GM19395 (cell line): Measurements from ENCODE around the gene OSBPL10.
"Not testable (repeated sequence)": the region's sequence is repeated elsewhere in the genome, so short reads cannot be mapped to it uniquely, and the experiment has no call there.

Experiments used
- ATAC-seq: cut with Tn5 transposase; IDR thresholded peaks from one replicate; pipeline ENCODE4 v1.9.1; 2021; ENCODE audit warnings: mild to moderate bottlenecking, moderate library complexity; ENCODE audit not compliant: unreplicated experiment

Gene OSBPL10

DNA sequence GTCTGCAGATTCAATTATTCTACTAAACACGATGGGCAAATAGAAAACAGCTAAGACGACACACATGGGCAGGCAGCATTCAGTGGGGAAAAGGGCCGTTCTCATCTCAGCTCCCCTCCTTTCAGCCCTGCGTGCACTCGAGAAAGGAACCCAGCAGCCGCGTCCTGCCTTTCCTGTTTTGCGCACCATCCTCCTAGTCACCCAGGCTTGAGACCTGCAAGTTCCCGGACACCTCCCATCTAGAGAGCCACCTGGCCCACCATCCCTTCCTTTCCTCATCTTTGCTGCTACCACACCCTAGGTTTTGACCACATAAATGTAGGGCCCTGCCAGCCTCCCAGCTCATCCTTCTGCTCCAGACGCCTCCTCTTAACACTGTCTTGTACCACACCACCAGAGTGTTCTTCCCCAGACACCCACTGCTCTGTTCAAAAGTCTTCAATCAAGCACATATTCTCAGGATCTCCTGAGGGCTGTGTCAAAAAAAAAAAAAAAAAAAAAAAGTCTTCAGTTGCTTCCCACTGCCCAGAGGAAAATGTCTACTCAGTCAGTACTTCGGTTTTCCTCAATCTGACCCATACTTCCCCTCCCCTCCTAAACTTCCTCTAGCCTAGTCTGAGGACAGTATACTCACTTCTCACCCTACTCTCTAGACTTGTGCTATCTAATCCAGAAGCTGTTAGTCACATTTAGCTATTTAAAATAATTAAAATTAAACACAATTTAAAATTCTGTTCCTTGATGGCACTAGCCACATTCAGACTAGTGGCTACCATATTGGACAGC, 266.4 kb downstream of the OSBPL10 start:
- ATAC-seq, result no peak

GRCh38 chr3:31713816-31714215, 267.2 kb downstream of the OSBPL10 start:
- no peak for ATAC-seq

- no peak for ATAC-seq
Measured at GRCh38 chr3:31710123-31710803, 270.8 kb downstream of the OSBPL10 start.

DNA sequence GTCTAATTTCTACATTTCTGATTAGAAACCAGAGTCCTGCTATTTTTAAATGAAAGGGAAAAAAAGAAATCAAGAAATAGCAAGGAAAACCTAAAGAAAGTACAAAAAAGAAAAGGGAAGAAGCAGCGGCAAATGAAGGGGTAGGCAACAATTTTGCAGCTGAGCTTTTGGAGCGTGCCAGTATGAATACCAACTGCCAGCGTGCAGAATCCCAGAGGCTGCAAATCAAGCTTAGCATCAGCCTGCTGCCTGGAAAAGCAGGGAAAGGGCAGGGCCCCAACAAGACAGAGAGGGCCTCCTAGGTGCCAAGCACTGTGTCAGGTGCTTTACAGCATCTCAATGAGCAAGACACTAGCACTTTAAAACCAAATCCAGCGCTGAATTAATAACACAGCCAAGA, 271.5 kb downstream of the OSBPL10 start:
- no peak for ATAC-seq

GRCh38 chr3:31709005-31709404, 272.1 kb downstream of the OSBPL10 start:
- ATAC-seq, result no peak

- ATAC-seq, result no peak
Measured at GRCh38 chr3:31707286-31707685, 273.8 kb downstream of the OSBPL10 start.

- no peak for ATAC-seq
Measured at GRCh38 chr3:31705736-31706135, 275.3 kb downstream of the OSBPL10 start.

GRCh38 chr3:31704591-31705179, 276.4 kb downstream of the OSBPL10 start:
- no peak for ATAC-seq

DNA sequence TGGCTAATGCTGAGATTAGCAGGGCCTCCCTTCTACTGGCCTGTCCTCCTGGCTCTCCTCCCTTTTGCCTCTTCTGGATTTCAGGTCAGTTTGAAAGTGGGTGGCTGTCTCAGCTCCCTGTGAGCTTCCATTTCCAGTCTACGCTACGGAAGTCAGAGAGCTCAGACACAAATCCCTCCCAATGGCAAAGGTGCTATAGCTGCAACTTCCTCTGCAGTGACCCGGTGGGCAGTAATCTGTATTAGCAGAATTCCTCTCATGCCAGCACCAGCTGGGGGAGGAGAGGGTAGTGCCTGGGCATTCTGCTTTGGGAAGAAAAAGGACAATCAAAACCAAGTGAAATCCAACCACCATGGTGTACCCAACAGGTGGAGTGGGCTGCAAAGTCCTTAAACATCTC, 276.9 kb downstream of the OSBPL10 start:
- no peak for ATAC-seq

GRCh38 chr3:31701286-31701685, 279.8 kb downstream of the OSBPL10 start:
- ATAC-seq, result no peak

GRCh38 chr3:31699309-31699953, 281.6 kb downstream of the OSBPL10 start:
- ATAC-seq, result no peak

- no peak for ATAC-seq
Measured at GRCh38 chr3:31696815-31697548, 284.1 kb downstream of the OSBPL10 start.

- no peak for ATAC-seq
Measured at GRCh38 chr3:31696009-31696297, 285.1 kb downstream of the OSBPL10 start.

- no peak for ATAC-seq
Measured at GRCh38 chr3:31695280-31696008, 285.6 kb downstream of the OSBPL10 start.

- no peak for ATAC-seq
Measured at GRCh38 chr3:31693346-31693745, 287.7 kb downstream of the OSBPL10 start.

- no peak for ATAC-seq
Measured at GRCh38 chr3:31692751-31693150, 288.3 kb downstream of the OSBPL10 start.

GRCh38 chr3:31690771-31691170, 290.3 kb downstream of the OSBPL10 start:
- ATAC-seq, result no peak

- not testable (repeated sequence) for ATAC-seq
Measured at GRCh38 chr3:31689523-31689922, 291.5 kb downstream of the OSBPL10 start.

GRCh38 chr3:31688984-31689383, 292.1 kb downstream of the OSBPL10 start:
- ATAC-seq, result no peak

- no peak for ATAC-seq
Measured at GRCh38 chr3:31687020-31687802, 293.9 kb downstream of the OSBPL10 start.
